ENCODE results near the gene LMTK2. TPM values are rescaled to one million over a fixed set of nuclear protein-coding genes. Genes with fewer than 3 reads are reported as not detected.
"Not testable (repeated sequence)": the region's sequence is repeated elsewhere in the genome, so short reads cannot be mapped to it uniquely, and the experiment has no call there.

The LMTK2 gene
- total RNA-seq, 1 donor from 2014 or later: 15.1 TPM

- Mint-ChIP-seq H3K27me3 (no peaks in the 10 kb centered on the region), H3K4me3 (no peak overlapping the region), H3K9me3 (no peaks in the 10 kb centered on the region), H3K4me1 (peaks cover 16% of the 10 kb centered on the region), H3K36me3 (ENCODE audit: low read depth) (peaks cover 6% of the 10 kb centered on the region), H3K27ac (no peak overlapping the region)
- intact Hi-C loops (cut with micrococcal nuclease): no loop called here
- peak; percentile 44 for DNase-seq
These were observed 10.2 kb downstream of the LMTK2 start for GRCh38 chr7:98116656-98117461.

DNA sequence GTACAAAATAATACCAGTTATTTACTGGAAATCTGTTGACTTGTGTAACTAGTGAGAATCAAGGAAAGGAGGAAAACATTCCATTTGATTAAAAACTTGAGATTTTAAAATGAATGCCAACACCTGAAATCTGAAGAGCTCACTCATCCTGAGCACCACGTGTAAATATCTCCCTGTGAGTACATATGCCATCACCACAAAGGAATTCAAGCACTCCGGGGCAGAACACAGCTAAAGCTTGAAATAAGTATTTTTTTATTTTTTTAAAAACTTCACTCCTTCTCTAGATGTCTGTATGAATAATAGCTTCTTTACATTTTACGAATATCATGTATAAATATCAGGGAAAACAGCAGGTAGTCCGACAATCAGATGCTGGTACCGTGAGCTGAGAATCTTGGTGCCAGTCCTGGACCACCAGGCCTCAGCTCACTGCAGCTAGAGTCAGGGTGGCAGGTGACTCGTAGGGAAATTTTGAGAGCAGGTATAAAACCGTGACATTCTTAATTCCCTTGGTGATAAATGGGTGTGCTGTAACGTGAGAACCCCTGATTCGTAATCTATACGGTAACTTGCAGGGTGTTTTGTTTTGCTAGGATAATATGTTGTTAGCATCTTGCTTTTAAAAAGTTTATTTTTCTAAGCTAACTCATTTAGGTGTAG is 12.7 kb downstream of the LMTK2 start:
- H3K4me1 Mint-ChIP-seq: peaks cover 7% of the 10 kb centered on the region
- no peak for DNase-seq
- no peak overlapping the region for H3K27ac Mint-ChIP-seq
- H3K36me3 Mint-ChIP-seq (ENCODE audit: low read depth): peaks cover 4% of the 10 kb centered on the region
- intact Hi-C loops (cut with micrococcal nuclease): no loop called here
- H3K9me3 Mint-ChIP-seq: no peaks in the 10 kb centered on the region
- H3K27me3 Mint-ChIP-seq: no peaks in the 10 kb centered on the region
- H3K4me3 Mint-ChIP-seq: no peak overlapping the region

DNA sequence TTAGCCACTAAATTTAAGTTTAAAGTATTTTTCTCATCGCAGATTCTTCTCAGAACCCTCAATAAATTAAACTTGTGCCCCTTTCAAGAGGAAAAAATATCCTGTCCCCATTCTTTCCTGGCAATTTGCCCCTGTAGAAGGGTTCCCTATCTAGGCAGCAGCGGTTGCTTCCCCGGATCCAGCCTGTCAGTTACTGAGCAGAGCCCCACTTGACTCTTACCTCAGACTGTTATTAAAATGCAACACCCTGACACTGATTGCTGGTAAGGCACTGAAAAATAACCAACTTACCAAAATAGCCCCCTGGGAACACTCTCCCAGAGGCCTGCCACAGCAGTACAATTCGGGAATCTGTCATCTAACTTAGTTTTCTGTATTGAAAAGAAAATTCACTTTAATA is 13.9 kb downstream of the LMTK2 start:
- H3K36me3 Mint-ChIP-seq (ENCODE audit: low read depth): peaks cover 2% of the 10 kb centered on the region
- no peaks in the 10 kb centered on the region for H3K9me3 Mint-ChIP-seq
- intact Hi-C loops (cut with micrococcal nuclease): no loop called here
- no peaks in the 10 kb centered on the region for H3K27me3 Mint-ChIP-seq
- no peak overlapping the region for H3K4me3 Mint-ChIP-seq
- H3K27ac Mint-ChIP-seq: no peak overlapping the region
- DNase-seq: no peak
- H3K4me1 Mint-ChIP-seq: peaks cover 4% of the 10 kb centered on the region

DNA sequence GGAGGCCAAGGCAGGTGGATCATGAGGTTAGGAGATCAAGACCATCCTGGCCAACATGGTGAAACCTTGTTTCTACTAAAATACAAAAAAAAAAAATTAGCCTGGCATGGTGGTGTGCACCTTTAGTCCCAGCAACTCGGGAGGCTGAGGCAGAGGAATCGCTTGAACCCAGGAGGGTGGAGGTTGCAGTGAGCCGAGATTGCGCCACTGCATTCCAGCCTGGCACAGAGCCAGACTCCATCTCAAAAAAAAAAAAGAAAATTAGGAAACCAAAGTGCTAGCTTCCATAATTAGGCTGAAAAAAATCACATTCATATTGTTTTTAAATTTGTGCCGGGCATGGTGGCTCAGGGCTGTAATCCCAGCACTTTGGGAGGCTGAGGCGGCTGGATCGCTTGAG is 14.7 kb downstream of the LMTK2 start:
- intact Hi-C loops (cut with micrococcal nuclease); H3K9me3 Mint-ChIP-seq; H3K27me3 Mint-ChIP-seq; H3K4me1 Mint-ChIP-seq; H3K4me3 Mint-ChIP-seq; H3K36me3 Mint-ChIP-seq (ENCODE audit: low read depth); H3K27ac Mint-ChIP-seq; DNase-seq: not testable (repeated sequence)

- H3K36me3 Mint-ChIP-seq (ENCODE audit: low read depth): peaks cover 2% of the 10 kb centered on the region
- no peak overlapping the region for H3K4me3 Mint-ChIP-seq
- no peak overlapping the region for H3K27ac Mint-ChIP-seq
- H3K4me1 Mint-ChIP-seq: no peaks in the 10 kb centered on the region
- H3K27me3 Mint-ChIP-seq: no peaks in the 10 kb centered on the region
- intact Hi-C loops (cut with micrococcal nuclease): no loop called here
- no peaks in the 10 kb centered on the region for H3K9me3 Mint-ChIP-seq
- no peak for DNase-seq
These were observed 16.7 kb downstream of the LMTK2 start for GRCh38 chr7:98123365-98123696.

- Mint-ChIP-seq H3K27ac (no peak overlapping the region), H3K27me3 (no peaks in the 10 kb centered on the region), H3K4me3 (no peak overlapping the region), H3K9me3 (no peaks in the 10 kb centered on the region), H3K4me1 (peaks cover 3% of the 10 kb centered on the region), H3K36me3 (ENCODE audit: low read depth) (peaks cover 4% of the 10 kb centered on the region)
- intact Hi-C loops (cut with micrococcal nuclease): no loop called here
- DNase-seq: no peak
These were observed 19.1 kb downstream of the LMTK2 start for GRCh38 chr7:98125759-98126158.

GRCh38 chr7:98126311-98127142 is 19.9 kb downstream of the LMTK2 start:
- H3K27ac Mint-ChIP-seq: no peak overlapping the region
- no peaks in the 10 kb centered on the region for H3K27me3 Mint-ChIP-seq
- DNase-seq: no peak
- no peak overlapping the region for H3K4me3 Mint-ChIP-seq
- no peaks in the 10 kb centered on the region for H3K9me3 Mint-ChIP-seq
- peaks cover 10% of the 10 kb centered on the region for H3K4me1 Mint-ChIP-seq
- H3K36me3 Mint-ChIP-seq (ENCODE audit: low read depth): peaks cover 4% of the 10 kb centered on the region
- intact Hi-C loops (cut with micrococcal nuclease): no loop called here

DNA sequence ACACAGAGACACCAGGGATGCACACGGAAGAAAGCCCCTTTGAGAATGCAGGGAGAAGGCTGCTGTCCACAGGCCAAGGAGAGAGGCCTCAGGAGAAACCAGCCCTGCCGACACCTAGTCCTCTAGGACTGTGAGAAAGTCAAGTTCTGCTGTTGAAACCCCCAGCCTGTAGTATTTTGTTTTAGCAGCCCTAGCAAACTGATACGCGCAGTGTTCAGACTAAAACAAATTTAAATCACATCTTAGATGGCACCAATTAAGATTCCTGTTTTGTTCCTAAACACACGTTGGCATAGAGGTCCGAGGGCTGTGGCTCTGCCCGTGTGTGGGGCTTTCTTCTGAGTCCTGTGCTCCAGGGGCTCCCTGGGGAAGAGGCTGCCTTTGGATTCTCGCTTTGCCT is 21.7 kb downstream of the LMTK2 start:
- Mint-ChIP-seq H3K4me3 (no peak overlapping the region), H3K4me1 (peaks cover 26% of the 10 kb centered on the region), H3K27me3 (peaks cover 2% of the 10 kb centered on the region), H3K27ac (no peak overlapping the region), H3K36me3 (ENCODE audit: low read depth) (peaks cover 4% of the 10 kb centered on the region), H3K9me3 (no peaks in the 10 kb centered on the region)
- DNase-seq: no peak
- intact Hi-C loops (cut with micrococcal nuclease): no loop called here

GRCh38 chr7:98130959-98131358 is 24.3 kb downstream of the LMTK2 start:
- intact Hi-C loops (cut with micrococcal nuclease): no loop called here
- H3K9me3 Mint-ChIP-seq: no peaks in the 10 kb centered on the region
- DNase-seq: no peak
- H3K27ac Mint-ChIP-seq: no peak overlapping the region
- H3K4me1 Mint-ChIP-seq: peaks cover 36% of the 10 kb centered on the region
- H3K4me3 Mint-ChIP-seq: no peak overlapping the region
- peaks cover 2% of the 10 kb centered on the region for H3K36me3 Mint-ChIP-seq (ENCODE audit: low read depth)
- H3K27me3 Mint-ChIP-seq: peaks cover 13% of the 10 kb centered on the region

DNA sequence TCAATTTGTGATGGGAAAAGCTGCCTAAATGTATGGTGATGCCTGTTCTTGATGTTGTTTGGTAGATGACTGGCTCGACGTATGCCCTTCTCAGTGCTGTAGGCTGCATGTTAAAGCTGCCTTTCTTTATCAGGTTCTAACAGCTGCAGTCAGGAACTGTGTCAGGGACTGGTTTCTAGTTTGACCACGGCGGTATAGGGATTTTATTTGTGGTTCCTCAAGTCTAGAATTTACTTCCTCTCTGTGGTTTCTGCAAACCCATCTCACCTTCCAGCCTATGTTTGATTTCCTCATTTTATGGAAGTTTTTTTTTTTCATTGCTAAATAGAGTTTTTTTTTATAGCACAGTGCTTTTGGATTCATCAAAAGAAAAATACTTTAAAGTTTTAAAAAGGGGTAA is 26.5 kb downstream of the LMTK2 start:
- DNase-seq: peak; percentile 75
- H3K36me3 Mint-ChIP-seq (ENCODE audit: low read depth): peaks cover 7% of the 10 kb centered on the region
- peaks cover 36% of the 10 kb centered on the region for H3K4me1 Mint-ChIP-seq
- peak overlapping the region; percentile 58 for H3K4me3 Mint-ChIP-seq
- H3K27me3 Mint-ChIP-seq: peaks cover 13% of the 10 kb centered on the region
- intact Hi-C loops (cut with micrococcal nuclease): loop anchor here (1.0 to 2.0 kb wide), 2 partner anchors 26 to 69 kb away; partner anchors contain the start of gene LMTK2
- no peaks in the 10 kb centered on the region for H3K9me3 Mint-ChIP-seq
- H3K27ac Mint-ChIP-seq: peak overlapping the region; percentile 18

- Mint-ChIP-seq H3K27me3 (peaks cover 13% of the 10 kb centered on the region), H3K36me3 (ENCODE audit: low read depth) (peaks cover 7% of the 10 kb centered on the region), H3K27ac (no peak overlapping the region), H3K4me1 (peaks cover 36% of the 10 kb centered on the region), H3K9me3 (no peaks in the 10 kb centered on the region), H3K4me3 (no peak overlapping the region)
- intact Hi-C loops (cut with micrococcal nuclease): loop anchor here (1.0 to 2.0 kb wide), 2 partner anchors 27 to 69 kb away; partner anchors contain the start of gene LMTK2
- DNase-seq: no peak
These were observed 27.1 kb downstream of the LMTK2 start for GRCh38 chr7:98133621-98134303.

DNA sequence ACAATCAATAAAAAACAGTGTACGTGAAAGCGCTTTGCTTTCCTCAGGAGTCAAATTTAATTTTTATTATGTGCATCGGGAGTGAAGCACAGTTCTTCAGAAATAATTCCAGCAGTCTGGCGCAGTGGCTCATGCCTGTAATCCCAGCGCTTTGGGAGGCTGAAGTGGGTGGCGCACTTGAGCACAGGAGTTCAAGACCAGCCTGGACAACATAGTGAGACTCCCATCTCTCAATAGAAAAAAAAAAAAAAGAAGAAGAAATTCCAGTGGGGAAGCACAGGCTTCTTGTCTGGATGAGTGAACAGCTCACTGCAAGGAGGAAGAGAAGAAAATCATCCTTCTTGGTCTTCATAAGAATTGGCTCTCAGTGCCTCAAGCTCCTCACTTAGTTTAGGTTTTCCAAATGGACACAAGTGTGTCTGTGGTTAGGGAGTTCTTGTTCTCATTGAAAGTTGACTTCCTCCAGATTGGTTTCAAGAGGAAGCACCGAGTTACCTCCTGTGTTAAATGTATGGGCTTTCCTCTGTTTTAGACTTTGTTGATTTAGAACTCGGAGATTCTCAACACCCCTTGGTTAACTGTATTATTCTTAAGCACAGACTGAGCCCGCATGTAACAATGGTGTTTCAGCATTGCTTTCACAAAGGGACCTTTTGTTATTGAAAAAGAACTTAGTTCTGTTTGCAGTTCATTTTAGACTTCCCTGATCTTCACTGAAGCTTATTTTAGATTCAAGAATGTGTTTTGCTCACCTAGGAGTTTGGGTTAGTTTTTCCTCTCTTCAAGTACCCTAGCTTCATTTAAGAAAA is 28.0 kb downstream of the LMTK2 start:
- H3K4me3 Mint-ChIP-seq: no peak overlapping the region
- H3K27me3 Mint-ChIP-seq: peaks cover 13% of the 10 kb centered on the region
- H3K4me1 Mint-ChIP-seq: peaks cover 36% of the 10 kb centered on the region
- no peak overlapping the region for H3K27ac Mint-ChIP-seq
- H3K9me3 Mint-ChIP-seq: no peaks in the 10 kb centered on the region
- intact Hi-C loops (cut with micrococcal nuclease): no loop called here
- peaks cover 14% of the 10 kb centered on the region for H3K36me3 Mint-ChIP-seq (ENCODE audit: low read depth)
- no peak for DNase-seq

GRCh38 chr7:98135984-98136383 is 29.3 kb downstream of the LMTK2 start:
- intact Hi-C loops (cut with micrococcal nuclease): no loop called here
- H3K36me3 Mint-ChIP-seq (ENCODE audit: low read depth): peaks cover 12% of the 10 kb centered on the region
- H3K4me1 Mint-ChIP-seq: peaks cover 32% of the 10 kb centered on the region
- H3K9me3 Mint-ChIP-seq: no peaks in the 10 kb centered on the region
- no peak for DNase-seq
- H3K27ac Mint-ChIP-seq: no peak overlapping the region
- peaks cover 13% of the 10 kb centered on the region for H3K27me3 Mint-ChIP-seq
- no peak overlapping the region for H3K4me3 Mint-ChIP-seq

All from activated CD4-positive, alpha-beta T cell treated with anti-CD3 and anti-CD28 coated beads, Interleukin-2, amount 10 ng/mL, durations not matched to agents 24 days and 14 days (primary cell).